22Rv1 (cell line): ENCODE results near the gene ALS2.
A peak's percentile ranks its signal among the peaks of the same experiment; 100 is the strongest.

Experiments
- H3K27ac ChIP-seq: fragments of 450-650 bp; 2 replicates; pipeline ENCODE4 v1.5.1; 2017
- ZFX ChIP-seq: fragments of 450-650 bp; IDR thresholded peaks from 2 replicates; pipeline ENCODE4 v1.6.1; 2017; ENCODE audit warnings: antibody characterized with exemption, borderline replicate concordance
- TF ChIP-seq, protein P1 (sequence below): fragments of 450-650 bp; IDR thresholded peaks from 2 replicates; pipeline ENCODE4 v1.5.1; 2017; ENCODE audit warnings: mild to moderate bottlenecking

ALS2 gene

GRCh38 chr2:201779901-201780673 lies 646 bp downstream of the ALS2 start:
- no peak for TF ChIP-seq ZFX
- TF ChIP-seq, protein P1, sequence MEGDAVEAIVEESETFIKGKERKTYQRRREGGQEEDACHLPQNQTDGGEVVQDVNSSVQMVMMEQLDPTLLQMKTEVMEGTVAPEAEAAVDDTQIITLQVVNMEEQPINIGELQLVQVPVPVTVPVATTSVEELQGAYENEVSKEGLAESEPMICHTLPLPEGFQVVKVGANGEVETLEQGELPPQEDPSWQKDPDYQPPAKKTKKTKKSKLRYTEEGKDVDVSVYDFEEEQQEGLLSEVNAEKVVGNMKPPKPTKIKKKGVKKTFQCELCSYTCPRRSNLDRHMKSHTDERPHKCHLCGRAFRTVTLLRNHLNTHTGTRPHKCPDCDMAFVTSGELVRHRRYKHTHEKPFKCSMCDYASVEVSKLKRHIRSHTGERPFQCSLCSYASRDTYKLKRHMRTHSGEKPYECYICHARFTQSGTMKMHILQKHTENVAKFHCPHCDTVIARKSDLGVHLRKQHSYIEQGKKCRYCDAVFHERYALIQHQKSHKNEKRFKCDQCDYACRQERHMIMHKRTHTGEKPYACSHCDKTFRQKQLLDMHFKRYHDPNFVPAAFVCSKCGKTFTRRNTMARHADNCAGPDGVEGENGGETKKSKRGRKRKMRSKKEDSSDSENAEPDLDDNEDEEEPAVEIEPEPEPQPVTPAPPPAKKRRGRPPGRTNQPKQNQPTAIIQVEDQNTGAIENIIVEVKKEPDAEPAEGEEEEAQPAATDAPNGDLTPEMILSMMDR, result no peak
- H3K27ac ChIP-seq, result peak overlapping the region; percentile 72

DNA sequence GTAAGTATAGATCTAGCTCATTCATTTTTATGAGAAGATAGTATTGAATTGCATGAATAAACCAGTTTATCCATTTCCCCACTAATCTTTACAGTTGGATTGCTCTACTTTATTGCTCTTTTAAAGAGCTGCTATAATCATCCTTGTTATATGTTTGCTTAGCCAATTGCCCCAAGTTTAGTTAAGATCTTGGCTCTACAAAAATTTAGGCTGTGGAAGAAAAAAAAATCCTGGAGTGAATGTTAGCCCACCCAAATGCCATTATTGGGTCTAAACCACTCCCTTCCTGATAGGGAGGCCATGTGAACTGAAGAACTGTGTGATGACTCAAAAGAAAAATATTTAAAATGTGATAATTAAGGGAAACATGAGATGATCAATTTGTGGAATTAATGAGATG lies 2.9 kb downstream of the ALS2 start:
- no peak for TF ChIP-seq ZFX
- TF ChIP-seq, protein P1, result no peak
- H3K27ac ChIP-seq, result no peak overlapping the region

DNA sequence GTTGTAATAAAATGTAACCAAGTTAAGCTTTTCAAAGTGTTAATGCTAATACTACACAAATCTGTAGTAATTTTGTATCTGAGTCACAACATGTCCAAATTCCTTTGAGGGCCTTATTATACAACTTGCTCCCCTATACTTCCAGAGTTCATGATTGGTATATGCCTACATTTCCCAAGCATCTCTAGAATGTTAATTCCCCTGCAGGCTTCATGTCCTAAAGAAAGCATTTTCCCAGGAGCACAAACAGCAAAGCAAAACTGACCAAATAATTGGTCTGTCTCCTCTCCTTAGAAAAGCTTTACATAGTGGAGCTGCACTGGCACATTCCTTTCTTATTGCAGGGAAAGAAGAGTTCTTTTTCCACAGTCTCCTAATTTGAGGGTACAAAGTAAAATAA lies 3.7 kb downstream of the ALS2 start:
- no peak for TF ChIP-seq ZFX
- TF ChIP-seq, protein P1, result no peak
- no peak overlapping the region for H3K27ac ChIP-seq

- TF ChIP-seq, protein P1, result no peak
- TF ChIP-seq ZFX, result no peak
- H3K27ac ChIP-seq, result no peak overlapping the region
Measured at GRCh38 chr2:201775326-201775725, 5.4 kb downstream of the ALS2 start.

GRCh38 chr2:201774546-201774945 lies 6.2 kb downstream of the ALS2 start:
- H3K27ac ChIP-seq, result no peak overlapping the region
- TF ChIP-seq, protein P1, result no peak
- TF ChIP-seq ZFX, result no peak

DNA sequence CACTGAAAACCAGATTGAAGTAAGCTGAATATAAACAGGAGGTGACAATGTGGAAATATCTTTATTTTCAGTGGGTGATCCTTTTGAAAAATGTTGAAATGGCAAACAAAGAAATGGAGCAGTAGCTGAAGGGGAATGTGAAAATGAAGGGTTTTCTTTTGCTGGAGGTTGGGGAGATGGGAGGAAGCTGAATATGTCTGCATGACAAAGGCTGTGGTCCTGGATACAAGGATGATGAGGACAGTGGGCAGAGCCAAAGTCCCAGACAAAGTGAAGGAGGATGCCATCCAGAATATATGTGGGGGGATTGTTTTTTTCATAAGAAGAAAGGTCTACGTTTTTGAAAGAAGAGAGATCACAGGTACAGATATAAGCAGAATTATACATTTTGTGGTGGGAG lies 6.7 kb downstream of the ALS2 start:
- TF ChIP-seq, protein P1, result no peak
- no peak for TF ChIP-seq ZFX
- H3K27ac ChIP-seq, result no peak overlapping the region

DNA sequence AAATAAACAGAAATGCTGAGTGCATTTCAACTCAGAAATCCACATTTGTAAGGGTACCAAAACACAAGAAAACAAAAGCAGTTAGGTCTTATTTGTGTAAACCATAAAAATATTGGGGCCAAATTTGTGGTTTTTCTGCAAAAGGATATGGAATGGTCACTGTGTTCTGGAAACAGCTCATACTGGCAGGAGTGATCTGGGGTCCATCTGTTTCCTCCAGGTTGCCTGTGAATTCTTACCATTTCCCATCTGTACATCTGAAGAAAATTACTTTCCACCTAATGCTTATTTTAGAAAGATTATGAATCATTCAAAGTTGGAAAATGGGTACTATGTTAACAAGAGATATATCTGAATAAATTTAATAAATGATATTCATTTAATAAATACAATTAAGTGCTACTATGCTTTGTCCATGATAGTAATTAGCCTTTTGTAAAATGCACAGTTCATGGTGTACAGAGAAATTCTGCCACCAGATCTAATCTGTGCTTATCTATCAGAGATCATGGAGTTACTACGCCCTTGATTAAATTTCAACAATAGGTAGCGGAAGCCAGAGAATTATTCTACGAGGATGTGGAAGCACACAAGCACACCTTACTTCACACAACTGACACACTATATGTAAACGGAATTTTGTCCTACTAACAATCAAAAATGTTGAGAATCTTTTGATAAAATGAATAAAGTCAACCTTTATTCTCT lies 10.9 kb downstream of the ALS2 start:
- no peak for TF ChIP-seq ZFX
- TF ChIP-seq, protein P1, result no peak
- H3K27ac ChIP-seq, result no peak overlapping the region
